ENCODE measurements around the gene TGFB2.

Gene TGFB2

GRCh38 chr1:218433744-218434143 is 88.6 kb downstream of the TGFB2 start:
- Histone ChIP-seq H3K27ac (ENCODE audit: low read length) (no peak overlapping the region), H3K4me2 (ENCODE audit: low read length) (no peak overlapping the region), H3K9ac (ENCODE audit: low read length) (no peak overlapping the region), H4K20me1 (ENCODE audit: insufficient read depth, low read length) (no peaks in the 10 kb centered on the region), H3K27me3 (ENCODE audit: low read depth, low read length) (no peaks in the 10 kb centered on the region), H3K9me3 (ENCODE audit: insufficient read depth, low read length) (peaks cover 3% of the 10 kb centered on the region; the same call in 1 of the 2 replicates), H3K4me3 (ENCODE audit: low read length) (no peak overlapping the region), H2AFZ (ENCODE audit: low read depth, low read length) (no peak overlapping the region), H3K36me3 (replicated peaks; ENCODE audit: low read depth, low read length) (no peaks in the 10 kb centered on the region), H3K4me1 (ENCODE audit: low read length) (no peaks in the 10 kb centered on the region), H3K79me2 (ENCODE audit: low read length) (no peaks in the 10 kb centered on the region)
- TF ChIP-seq CTCF (IDR thresholded peaks at IDR 0.05; ENCODE audit: low read depth, low read length) (no peak), EZH2phosphoT487 (IDR thresholded peaks at IDR 0.05; ENCODE audit: low read depth) (no peak)

- no peak overlapping the region for H3K4me3 ChIP-seq (ENCODE audit: low read length)
- no peaks in the 10 kb centered on the region for H3K79me2 ChIP-seq (ENCODE audit: low read length)
- no peak overlapping the region for H2AFZ ChIP-seq (ENCODE audit: low read depth, low read length)
- H3K9ac ChIP-seq (ENCODE audit: low read length): no peak overlapping the region
- TF ChIP-seq CTCF (IDR thresholded peaks at IDR 0.05; ENCODE audit: low read depth, low read length): no peak
- TF ChIP-seq EZH2phosphoT487 (IDR thresholded peaks at IDR 0.05; ENCODE audit: low read depth): no peak
- no peaks in the 10 kb centered on the region for H4K20me1 ChIP-seq (ENCODE audit: insufficient read depth, low read length)
- H3K4me2 ChIP-seq (ENCODE audit: low read length): no peak overlapping the region
- no peaks in the 10 kb centered on the region for H3K36me3 ChIP-seq (replicated peaks; ENCODE audit: low read depth, low read length)
- no peaks in the 10 kb centered on the region for H3K9me3 ChIP-seq (ENCODE audit: insufficient read depth, low read length)
- H3K4me1 ChIP-seq (ENCODE audit: low read length): no peaks in the 10 kb centered on the region
- no peaks in the 10 kb centered on the region; the same call in 1 of the 2 replicates for H3K27me3 ChIP-seq (ENCODE audit: low read depth, low read length)
- no peak overlapping the region for H3K27ac ChIP-seq (ENCODE audit: low read length)
Measured at GRCh38 chr1:218435528-218435927, 90.4 kb downstream of the TGFB2 start.

GRCh38 chr1:218436346-218436745 is 91.2 kb downstream of the TGFB2 start:
- H3K4me2 ChIP-seq (ENCODE audit: low read length): no peak overlapping the region
- TF ChIP-seq EZH2phosphoT487 (IDR thresholded peaks at IDR 0.05; ENCODE audit: low read depth) (no peak), CTCF (IDR thresholded peaks at IDR 0.05; ENCODE audit: low read depth, low read length) (no peak)
- H3K27me3 ChIP-seq (ENCODE audit: low read depth, low read length): no peaks in the 10 kb centered on the region; the same call in 1 of the 2 replicates
- no peak overlapping the region for H3K27ac ChIP-seq (ENCODE audit: low read length)
- H3K4me3 ChIP-seq (ENCODE audit: low read length): no peak overlapping the region
- H3K4me1 ChIP-seq (ENCODE audit: low read length): no peaks in the 10 kb centered on the region
- H3K9me3 ChIP-seq (ENCODE audit: insufficient read depth, low read length): no peaks in the 10 kb centered on the region
- H3K36me3 ChIP-seq (replicated peaks; ENCODE audit: low read depth, low read length): no peaks in the 10 kb centered on the region
- H2AFZ ChIP-seq (ENCODE audit: low read depth, low read length): no peak overlapping the region
- H4K20me1 ChIP-seq (ENCODE audit: insufficient read depth, low read length): no peaks in the 10 kb centered on the region
- H3K9ac ChIP-seq (ENCODE audit: low read length): no peak overlapping the region
- H3K79me2 ChIP-seq (ENCODE audit: low read length): no peaks in the 10 kb centered on the region

- H3K4me3 ChIP-seq (ENCODE audit: low read length): no peak overlapping the region
- no peaks in the 10 kb centered on the region for H3K4me1 ChIP-seq (ENCODE audit: low read length)
- no peaks in the 10 kb centered on the region for H3K36me3 ChIP-seq (replicated peaks; ENCODE audit: low read depth, low read length)
- H3K27me3 ChIP-seq (ENCODE audit: low read depth, low read length): no peaks in the 10 kb centered on the region; the same call in 1 of the 2 replicates
- no peak overlapping the region for H2AFZ ChIP-seq (ENCODE audit: low read depth, low read length)
- no peaks in the 10 kb centered on the region for H3K9me3 ChIP-seq (ENCODE audit: insufficient read depth, low read length)
- no peak overlapping the region for H3K4me2 ChIP-seq (ENCODE audit: low read length)
- no peaks in the 10 kb centered on the region for H4K20me1 ChIP-seq (ENCODE audit: insufficient read depth, low read length)
- no peak overlapping the region for H3K9ac ChIP-seq (ENCODE audit: low read length)
- TF ChIP-seq EZH2phosphoT487 (IDR thresholded peaks at IDR 0.05; ENCODE audit: low read depth) (no peak), CTCF (IDR thresholded peaks at IDR 0.05; ENCODE audit: low read depth, low read length) (no peak)
- H3K27ac ChIP-seq (ENCODE audit: low read length): no peak overlapping the region
- H3K79me2 ChIP-seq (ENCODE audit: low read length): no peaks in the 10 kb centered on the region
Measured at GRCh38 chr1:218436997-218437396, 91.9 kb downstream of the TGFB2 start.
